IMR-90 (cell line): ENCODE measurements around the gene SDK1.

Source experiments
- CTCF ChIP-seq: conservative IDR thresholded peaks from 2 replicates; pipeline ENCODE4 v1.5.1; 2012; ENCODE audit warnings: mild to moderate bottlenecking, low read depth, low read length, improper control_type of control experiment
- ELK1 ChIP-seq: fragments of 150-350 bp; IDR thresholded peaks from 2 replicates; pipeline ENCODE4 v1.6.1; 2016; ENCODE audit warnings: low read depth, mild to moderate bottlenecking, low read length, moderate library complexity, borderline replicate concordance
- MAFK ChIP-seq: IDR thresholded peaks from 2 replicates; pipeline ENCODE4 v1.6.1; 2012; ENCODE audit warnings: low read depth, low read length, improper control_type of control experiment
- MAZ ChIP-seq: IDR thresholded peaks from 2 replicates; pipeline ENCODE4 v1.6.1; 2012; ENCODE audit warnings: low read depth, mild to moderate bottlenecking, low read length, improper control_type of control experiment, moderate library complexity, borderline replicate concordance
- POLR2A ChIP-seq: IDR thresholded peaks from 2 replicates; pipeline ENCODE4 v1.6.1; 2012; ENCODE audit warnings: mild to moderate bottlenecking, low read depth, low read length
- RFX5 ChIP-seq: IDR thresholded peaks from 2 replicates; pipeline ENCODE4 v1.8.0; 2012; ENCODE audit warnings: low read depth, mild to moderate bottlenecking, low read length, moderate library complexity
- SMC3 ChIP-seq: fragments of 150-350 bp; IDR thresholded peaks from 2 replicates; pipeline ENCODE4 v1.6.1; 2016; ENCODE audit warnings: low read depth, mild to moderate bottlenecking, antibody characterized with exemption, low read length, moderate library complexity

- no peak for TF ChIP-seq SMC3
- no peak for TF ChIP-seq CTCF
- no peak for TF ChIP-seq ELK1
- no peak for TF ChIP-seq RFX5
- TF ChIP-seq POLR2A = no peak
- TF ChIP-seq MAFK = no peak
- no peak for TF ChIP-seq MAZ
These were observed 966.4 kb downstream of the SDK1 start for GRCh38 chr7:4267341-4268039.
